Measurements from ENCODE around the gene ZG16.
"Not testable (repeated sequence)": the region's sequence is repeated elsewhere in the genome, so short reads cannot be mapped to it uniquely, and the experiment has no call there.

The ZG16 gene

DNA sequence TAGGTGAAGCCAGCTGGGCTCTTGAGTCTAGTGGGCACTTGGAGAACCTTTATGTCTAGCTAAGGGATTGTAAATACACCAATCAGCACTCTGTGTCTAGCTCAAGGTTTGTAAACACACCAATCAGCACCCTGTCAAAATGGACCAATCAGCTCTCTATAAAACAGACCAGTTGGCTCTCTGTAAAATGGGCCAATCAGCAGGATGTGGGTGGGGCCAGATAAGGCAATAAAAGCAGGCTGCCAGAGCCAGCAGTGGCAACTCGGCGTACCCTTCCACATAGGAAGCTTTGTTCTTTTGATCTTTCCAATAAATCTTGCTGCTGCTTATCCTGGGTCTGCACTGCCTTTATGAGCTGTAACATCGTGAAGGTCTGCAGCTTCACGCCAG lies 29.3 kb upstream of the ZG16 start:
- H3K4me3 ChIP-seq (ENCODE audit: insufficient read depth, low read depth, low read length); H3K36me3 ChIP-seq (ENCODE audit: control insufficient read depth, insufficient read depth, low read length); H3K27ac ChIP-seq (ENCODE audit: insufficient read depth, low read depth, low read length, poor library complexity, severe bottlenecking); H3K27me3 ChIP-seq (ENCODE audit: control insufficient read depth, insufficient read depth, low read length, poor library complexity, severe bottlenecking); H3K4me1 ChIP-seq (ENCODE audit: control insufficient read depth, insufficient read depth, low read length); H3K9me3 ChIP-seq (ENCODE audit: control insufficient read depth, low read length): not testable (repeated sequence)
- WGBS, 2 experiments = 95% methylated on average over 4 of the region's 4 CpGs

- Histone ChIP-seq H3K4me1 (ENCODE audit: control insufficient read depth, insufficient read depth, low read length) (no peaks in the 10 kb centered on the region), H3K27ac (ENCODE audit: insufficient read depth, low read depth, low read length, poor library complexity, severe bottlenecking) (no peak overlapping the region), H3K27me3 (ENCODE audit: control insufficient read depth, insufficient read depth, low read length, poor library complexity, severe bottlenecking) (no peaks in the 10 kb centered on the region), H3K9me3 (ENCODE audit: control insufficient read depth, low read length) (no peaks in the 10 kb centered on the region), H3K36me3 (ENCODE audit: control insufficient read depth, insufficient read depth, low read length) (no peaks in the 10 kb centered on the region), H3K4me3 (ENCODE audit: insufficient read depth, low read depth, low read length) (no peak overlapping the region)
- WGBS, 2 experiments = 71 to 82% methylated on average over 1 of the region's 1 CpG
Measured at GRCh38 chr16:29753516-29753915, 24.5 kb upstream of the ZG16 start.

DNA sequence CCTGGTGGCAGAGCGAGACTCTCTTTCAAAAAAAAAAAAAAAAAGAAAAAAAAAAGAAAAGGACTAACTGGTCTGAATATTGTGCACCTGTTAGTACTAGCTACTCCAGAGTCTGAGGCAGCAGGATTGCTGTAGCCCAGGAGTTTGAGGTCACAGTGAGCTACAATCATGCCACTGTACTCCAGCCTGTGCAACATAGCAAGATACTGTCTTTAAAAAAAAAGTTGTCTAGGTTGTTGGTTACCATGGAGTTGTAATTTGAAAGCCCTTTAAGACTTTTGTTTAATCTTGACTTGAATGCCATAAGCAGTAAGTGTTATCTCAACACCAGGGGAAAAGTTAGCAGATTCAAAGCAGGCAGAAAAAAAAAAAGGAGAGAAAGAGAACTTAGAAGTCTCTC lies 21.4 kb upstream of the ZG16 start:
- H3K9me3 ChIP-seq (ENCODE audit: control insufficient read depth, low read length) = no peaks in the 10 kb centered on the region
- WGBS, 2 experiments = 86 to 97% methylated on average over 1 of the region's 1 CpG
- H3K27me3 ChIP-seq (ENCODE audit: control insufficient read depth, insufficient read depth, low read length, poor library complexity, severe bottlenecking) = no peaks in the 10 kb centered on the region
- no peaks in the 10 kb centered on the region for H3K4me1 ChIP-seq (ENCODE audit: control insufficient read depth, insufficient read depth, low read length)
- H3K36me3 ChIP-seq (ENCODE audit: control insufficient read depth, insufficient read depth, low read length) = no peaks in the 10 kb centered on the region
- H3K27ac ChIP-seq (ENCODE audit: insufficient read depth, low read depth, low read length, poor library complexity, severe bottlenecking) = no peak overlapping the region
- H3K4me3 ChIP-seq (ENCODE audit: insufficient read depth, low read depth, low read length) = no peak overlapping the region

DNA sequence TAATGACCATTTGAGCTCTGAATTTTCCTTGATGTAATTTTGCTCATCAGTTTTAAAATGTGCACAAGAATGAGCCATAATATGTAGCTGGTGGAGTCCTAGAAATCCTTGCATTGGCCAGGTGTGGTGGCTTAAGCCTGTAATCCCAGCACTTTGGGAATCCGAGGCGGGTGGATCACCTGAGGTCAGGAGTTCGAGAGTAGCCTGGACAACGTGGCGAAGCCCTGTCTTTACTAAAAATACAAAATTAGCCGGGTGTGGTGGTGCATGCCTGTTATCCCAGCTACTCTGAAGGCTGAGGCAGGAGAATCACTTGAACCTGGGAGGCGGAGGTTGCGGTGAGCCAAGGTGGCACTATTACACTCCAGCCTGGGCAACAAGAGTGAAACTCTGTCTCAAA lies 21.0 kb upstream of the ZG16 start:
- WGBS, 2 experiments = 86 to 91% methylated on average over 8 of the region's 8 CpGs
- not testable (repeated sequence) for H3K36me3 ChIP-seq (ENCODE audit: control insufficient read depth, insufficient read depth, low read length); H3K4me3 ChIP-seq (ENCODE audit: insufficient read depth, low read depth, low read length); H3K27me3 ChIP-seq (ENCODE audit: control insufficient read depth, insufficient read depth, low read length, poor library complexity, severe bottlenecking); H3K9me3 ChIP-seq (ENCODE audit: control insufficient read depth, low read length); H3K4me1 ChIP-seq (ENCODE audit: control insufficient read depth, insufficient read depth, low read length); H3K27ac ChIP-seq (ENCODE audit: insufficient read depth, low read depth, low read length, poor library complexity, severe bottlenecking)

DNA sequence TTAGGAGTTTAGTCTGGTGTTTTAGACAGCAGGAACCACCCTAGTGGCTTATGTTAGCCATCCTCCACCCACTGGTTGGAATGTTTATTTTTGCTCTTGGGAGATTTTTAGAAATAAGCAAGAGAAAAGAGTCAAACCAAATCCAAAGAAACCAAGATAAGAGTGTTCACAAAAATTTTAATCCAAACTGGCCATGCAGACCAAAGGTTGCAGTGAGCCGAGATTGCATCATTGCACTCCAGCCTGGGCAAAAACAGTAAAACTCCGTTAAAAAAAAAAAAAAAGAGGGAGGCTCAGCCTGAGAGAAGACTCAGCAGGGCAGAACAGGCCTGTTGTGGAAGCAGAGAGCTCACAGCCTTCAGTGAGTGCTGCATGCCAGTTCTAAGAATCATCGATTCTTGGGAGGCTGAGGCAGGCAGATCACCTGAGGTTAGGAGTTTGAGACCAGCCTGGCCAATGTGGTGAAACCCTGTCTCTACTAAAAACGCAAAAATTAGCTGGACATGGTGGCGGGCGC lies 20.0 kb upstream of the ZG16 start:
- Histone ChIP-seq H3K27ac (ENCODE audit: insufficient read depth, low read depth, low read length, poor library complexity, severe bottlenecking) (no peak overlapping the region), H3K4me1 (ENCODE audit: control insufficient read depth, insufficient read depth, low read length) (no peaks in the 10 kb centered on the region)

GRCh38 chr16:29760567-29761279 lies 17.3 kb upstream of the ZG16 start:
- H3K36me3 ChIP-seq (ENCODE audit: control insufficient read depth, insufficient read depth, low read length) = no peaks in the 10 kb centered on the region
- no peak overlapping the region for H3K4me3 ChIP-seq (ENCODE audit: insufficient read depth, low read depth, low read length)
- no peaks in the 10 kb centered on the region for H3K27me3 ChIP-seq (ENCODE audit: control insufficient read depth, insufficient read depth, low read length, poor library complexity, severe bottlenecking)
- no peaks in the 10 kb centered on the region for H3K4me1 ChIP-seq (ENCODE audit: control insufficient read depth, insufficient read depth, low read length)
- H3K27ac ChIP-seq (ENCODE audit: insufficient read depth, low read depth, low read length, poor library complexity, severe bottlenecking) = no peak overlapping the region
- H3K9me3 ChIP-seq (ENCODE audit: control insufficient read depth, low read length) = no peaks in the 10 kb centered on the region
- WGBS, 2 experiments = 86 to 87% methylated on average over 9 of the region's 9 CpGs

More for the DNA sequence above, 20.0 kb upstream of the ZG16 start:
- Histone ChIP-seq H3K9me3 (ENCODE audit: control insufficient read depth, low read length) (no peaks in the 10 kb centered on the region), H3K27me3 (ENCODE audit: control insufficient read depth, insufficient read depth, low read length, poor library complexity, severe bottlenecking) (no peaks in the 10 kb centered on the region), H3K36me3 (ENCODE audit: control insufficient read depth, insufficient read depth, low read length) (no peaks in the 10 kb centered on the region), H3K4me3 (ENCODE audit: insufficient read depth, low read depth, low read length) (no peak overlapping the region)
- 78 to 85% methylated on average over 6 of the region's 6 CpGs for WGBS, 2 experiments

- not testable (repeated sequence) for H3K27ac ChIP-seq (ENCODE audit: insufficient read depth, low read depth, low read length, poor library complexity, severe bottlenecking); H3K4me3 ChIP-seq (ENCODE audit: insufficient read depth, low read depth, low read length); H3K36me3 ChIP-seq (ENCODE audit: control insufficient read depth, insufficient read depth, low read length); H3K4me1 ChIP-seq (ENCODE audit: control insufficient read depth, insufficient read depth, low read length); H3K27me3 ChIP-seq (ENCODE audit: control insufficient read depth, insufficient read depth, low read length, poor library complexity, severe bottlenecking); H3K9me3 ChIP-seq (ENCODE audit: control insufficient read depth, low read length)
- 87 to 90% methylated on average over 8 of the region's 8 CpGs for WGBS, 2 experiments
Measured at GRCh38 chr16:29761280-29761651, 16.8 kb upstream of the ZG16 start.

DNA sequence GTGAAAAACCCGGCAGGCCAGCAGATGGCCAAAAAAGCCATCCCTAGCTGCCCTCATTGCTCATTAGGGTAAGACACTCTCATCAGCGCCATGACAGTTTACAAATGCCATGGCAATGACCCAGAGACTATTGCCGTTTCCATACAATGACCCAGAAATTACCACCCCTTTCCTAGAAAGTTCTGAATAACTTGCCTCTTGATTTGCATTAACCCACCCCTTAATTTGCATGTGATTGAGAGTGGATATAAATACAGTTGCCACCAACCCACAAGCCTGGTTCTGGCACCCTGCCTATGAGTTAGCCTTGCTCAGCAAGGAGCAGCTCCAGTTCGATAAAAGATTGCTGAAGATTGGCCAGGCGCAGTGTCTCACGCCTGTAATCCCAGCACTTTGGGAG lies 16.2 kb upstream of the ZG16 start:
- Histone ChIP-seq H3K27me3 (ENCODE audit: control insufficient read depth, insufficient read depth, low read length, poor library complexity, severe bottlenecking) (no peaks in the 10 kb centered on the region), H3K9me3 (ENCODE audit: control insufficient read depth, low read length) (no peaks in the 10 kb centered on the region), H3K36me3 (ENCODE audit: control insufficient read depth, insufficient read depth, low read length) (no peaks in the 10 kb centered on the region), H3K27ac (ENCODE audit: insufficient read depth, low read depth, low read length, poor library complexity, severe bottlenecking) (no peak overlapping the region), H3K4me3 (ENCODE audit: insufficient read depth, low read depth, low read length) (no peak overlapping the region), H3K4me1 (ENCODE audit: control insufficient read depth, insufficient read depth, low read length) (no peaks in the 10 kb centered on the region)
- 89 to 91% methylated on average over 6 of the region's 6 CpGs for WGBS, 2 experiments

DNA sequence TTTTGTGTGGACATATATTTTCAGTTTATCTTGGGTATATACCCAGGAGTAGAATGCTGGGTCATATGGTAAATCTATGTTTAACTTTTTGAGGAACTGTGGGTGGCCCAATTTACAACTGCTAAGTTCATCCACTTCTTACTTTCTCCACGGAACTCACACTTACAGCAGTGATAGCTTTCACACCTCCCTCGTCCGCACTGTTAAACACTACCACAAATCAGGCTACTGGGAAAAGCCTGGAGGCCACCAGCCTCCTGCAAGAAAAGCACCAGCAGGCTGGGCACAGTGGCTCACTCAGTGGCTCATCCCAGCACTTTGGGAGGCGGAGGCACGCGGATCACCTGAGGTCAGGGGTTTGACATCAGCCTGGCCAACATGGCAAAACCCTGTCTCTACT lies 14.7 kb upstream of the ZG16 start:
- Histone ChIP-seq H3K9me3 (ENCODE audit: control insufficient read depth, low read length) (no peaks in the 10 kb centered on the region), H3K27me3 (ENCODE audit: control insufficient read depth, insufficient read depth, low read length, poor library complexity, severe bottlenecking) (no peaks in the 10 kb centered on the region), H3K27ac (ENCODE audit: insufficient read depth, low read depth, low read length, poor library complexity, severe bottlenecking) (no peak overlapping the region), H3K4me1 (ENCODE audit: control insufficient read depth, insufficient read depth, low read length) (no peaks in the 10 kb centered on the region), H3K4me3 (ENCODE audit: insufficient read depth, low read depth, low read length) (no peak overlapping the region), H3K36me3 (ENCODE audit: control insufficient read depth, insufficient read depth, low read length) (no peaks in the 10 kb centered on the region)
- WGBS, 2 experiments = 88% methylated on average over 6 of the region's 6 CpGs

GRCh38 chr16:29765167-29766032 lies 12.7 kb upstream of the ZG16 start:
- WGBS, 2 experiments = 90 to 92% methylated on average over 15 of the region's 15 CpGs
- Histone ChIP-seq H3K27ac (ENCODE audit: insufficient read depth, low read depth, low read length, poor library complexity, severe bottlenecking) (no peak overlapping the region), H3K4me1 (ENCODE audit: control insufficient read depth, insufficient read depth, low read length) (no peaks in the 10 kb centered on the region)

More at GRCh38 chr16:29765167-29766032, 12.7 kb upstream of the ZG16 start:
- Histone ChIP-seq H3K4me3 (ENCODE audit: insufficient read depth, low read depth, low read length) (no peak overlapping the region), H3K9me3 (ENCODE audit: control insufficient read depth, low read length) (no peaks in the 10 kb centered on the region), H3K36me3 (ENCODE audit: control insufficient read depth, insufficient read depth, low read length) (no peaks in the 10 kb centered on the region), H3K27me3 (ENCODE audit: control insufficient read depth, insufficient read depth, low read length, poor library complexity, severe bottlenecking) (no peaks in the 10 kb centered on the region)
